ENCODE data around the gene MYO10.
A peak's percentile ranks its signal among the peaks of the same experiment; 100 is the strongest.
"Not testable (repeated sequence)": the region's sequence is repeated elsewhere in the genome, so short reads cannot be mapped to it uniquely, and the experiment has no call there.

Gene MYO10

GRCh38 chr5:16936150-16936988 is at the start of gene MYO10:
Gene MYO10, minus strand, starts transcription at chr5:16936288. Its CDS starts 480 bp downstream, at chr5:16935808.
- peak; percentile 21 for DNase-seq

- DNase-seq, result not testable (repeated sequence)
Observed at GRCh38 chr5:16985304-16985703, 49.2 kb upstream of the MYO10 start.

- DNase-seq, result no peak
Observed at GRCh38 chr5:16983972-16984371, 47.9 kb upstream of the MYO10 start.

- DNase-seq, result no peak
Observed at GRCh38 chr5:16983022-16983639, 47.0 kb upstream of the MYO10 start.

GRCh38 chr5:16981700-16982099 is 45.6 kb upstream of the MYO10 start:
- no peak for DNase-seq

- DNase-seq, result no peak
Observed at GRCh38 chr5:16980983-16981382, 44.9 kb upstream of the MYO10 start.

GRCh38 chr5:16978296-16978695 is 42.2 kb upstream of the MYO10 start:
- no peak for DNase-seq

GRCh38 chr5:16976625-16977008 is 40.5 kb upstream of the MYO10 start:
- DNase-seq, result no peak

- DNase-seq, result no peak
Observed at GRCh38 chr5:16975950-16976624, 40.0 kb upstream of the MYO10 start.

GRCh38 chr5:16974981-16975380 is 38.9 kb upstream of the MYO10 start:
- no peak for DNase-seq

- DNase-seq, result no peak
Observed at GRCh38 chr5:16970826-16971225, 34.7 kb upstream of the MYO10 start.

GRCh38 chr5:16970260-16970659 is 34.2 kb upstream of the MYO10 start:
- no peak for DNase-seq

- no peak for DNase-seq
Observed at GRCh38 chr5:16965581-16965980, 29.5 kb upstream of the MYO10 start.

GRCh38 chr5:16963821-16964220 is 27.7 kb upstream of the MYO10 start:
- no peak for DNase-seq

- DNase-seq, result no peak
Observed at GRCh38 chr5:16961131-16961530, 25.0 kb upstream of the MYO10 start.

- DNase-seq, result no peak
Observed at GRCh38 chr5:16957304-16958196, 21.5 kb upstream of the MYO10 start.

- no peak for DNase-seq
Observed at GRCh38 chr5:16953729-16954128, 17.6 kb upstream of the MYO10 start.

GRCh38 chr5:16952968-16953671 is 17.0 kb upstream of the MYO10 start:
- DNase-seq, result no peak

GRCh38 chr5:16946725-16947124 is 10.6 kb upstream of the MYO10 start:
- DNase-seq, result no peak

- DNase-seq, result no peak
Observed at GRCh38 chr5:16944816-16945562, 8.9 kb upstream of the MYO10 start.

Data from activated CD8-positive, alpha-beta memory T cell treated with anti-CD3 and anti-CD28 coated beads, Interleukin-2, amount 50 U/mL, for 4 hours (primary cell).